CD14-positive monocyte (primary cell): ENCODE results near the gene TMC7. TPM values are rescaled to one million over a fixed set of nuclear protein-coding genes. Genes with fewer than 3 reads are reported as not detected.

ENCODE experiments used
- DNase-seq, 3 donors: peaks; one replicate each; pipeline ENCODE4 v3.0.0-alpha.2; 2011 to 2022
- H2AFZ ChIP-seq: 2 replicates; pipeline ENCODE4 v1.6.0; 2012; ENCODE audit warnings: mild to moderate bottlenecking, low read depth, low read length, inconsistent platforms; ENCODE audit not compliant: insufficient read depth, poor library complexity, severe bottlenecking
- H3K27ac ChIP-seq, 2 donors: 1 replicate in 1 of 2; 2 replicates in 1 of 2; pipeline ENCODE4 v1.5.1; 2012 to 2013; ENCODE audit warnings: low read length in 2 of 2, control low read depth in 1 of 2, inconsistent platforms in 1 of 2, low read depth in 1 of 2, mild to moderate bottlenecking in 1 of 2
- H3K27me3 ChIP-seq, 2 donors: one replicate each; pipeline versions ENCODE4 v1.6.0 to v1.6.1; 2011 to 2013; ENCODE audit warnings: low read length in 2 of 2; ENCODE audit not compliant: control insufficient read depth in 2 of 2, insufficient read depth in 2 of 2
- H3K36me3 ChIP-seq, 2 donors: replicated peaks in 1 of 2; 1 replicate in 1 of 2; 2 replicates in 1 of 2; pipeline versions ENCODE4 v1.5.1 to v1.6.1; 2012 to 2013; ENCODE audit warnings: low read length in 2 of 2, control low read depth in 1 of 2, inconsistent platforms in 1 of 2, mild to moderate bottlenecking in 1 of 2; ENCODE audit not compliant: insufficient read depth in 2 of 2, control insufficient read depth in 1 of 2
- H3K4me1 ChIP-seq, 2 donors: 1 replicate in 1 of 2; 2 replicates in 1 of 2; pipeline versions ENCODE4 v1.5.1 to v1.6.1; 2012 to 2013; ENCODE audit warnings: low read length in 2 of 2, control low read depth in 1 of 2, inconsistent platforms in 1 of 2, mild to moderate bottlenecking in 1 of 2, moderate library complexity in 1 of 2; ENCODE audit not compliant: insufficient read depth in 2 of 2, control insufficient read depth in 1 of 2
- H3K4me2 ChIP-seq: replicated peaks from 2 replicates; pipeline ENCODE3; 2012; ENCODE audit warnings: low read length, moderate library complexity, mild to moderate bottlenecking; ENCODE audit not compliant: poor library complexity, severe bottlenecking; ENCODE audit errors: extremely low read depth
- H3K4me3 ChIP-seq, 3 experiments: fragments of 200-600 bp in 1 of 3; sonication (generic) in 1 of 3; replicated peaks in 1 of 3; 1 replicate in 2 of 3; 2 replicates in 1 of 3; pipeline ENCODE4 v1.5.1; 2011 to 2013; ENCODE audit warnings: low read length in 3 of 3, mild to moderate bottlenecking in 3 of 3, control low read depth in 2 of 3, low read depth in 2 of 3, inconsistent platforms in 1 of 3, moderate library complexity in 1 of 3
- H3K79me2 ChIP-seq: 2 replicates; pipeline ENCODE4 v1.6.0; 2012; ENCODE audit warnings: mild to moderate bottlenecking, control low read depth, inconsistent platforms, low read length, moderate library complexity; ENCODE audit not compliant: insufficient read depth
- H3K9ac ChIP-seq: 2 replicates; pipeline ENCODE4 v1.6.0; 2017; ENCODE audit warnings: low read length, mild to moderate bottlenecking; ENCODE audit not compliant: insufficient read depth, poor library complexity, severe bottlenecking
- H3K9me3 ChIP-seq, 2 donors: replicated peaks in 1 of 2; 1 replicate in 1 of 2; 2 replicates in 1 of 2; pipeline versions ENCODE4 v1.5.1 to v1.6.1; 2012 to 2013; ENCODE audit warnings: low read length in 2 of 2, control low read depth in 1 of 2; ENCODE audit not compliant: control insufficient read depth in 1 of 2, insufficient read depth in 1 of 2
- H4K20me1 ChIP-seq: 2 replicates; pipeline ENCODE4 v1.6.0; 2012; ENCODE audit warnings: mild to moderate bottlenecking, low read length, control low read depth, moderate library complexity; ENCODE audit not compliant: insufficient read depth
- H3K27ac Mint-ChIP-seq, 7 donors: one replicate each; pipeline ENCODE4 v1.8.0; 2020; ENCODE audit warnings: mild to moderate bottlenecking in 7 of 7, mixed read lengths in 7 of 7, moderate library complexity in 6 of 7, inconsistent platforms in 2 of 7
- H3K27me3 Mint-ChIP-seq, 3 donors: one replicate each; pipeline ENCODE4 v1.8.0; 2021 to 2022; ENCODE audit warnings: low read depth in 3 of 3, mild to moderate bottlenecking in 3 of 3, mixed read lengths in 3 of 3, moderate library complexity in 3 of 3, inconsistent platforms in 1 of 3
- H3K36me3 Mint-ChIP-seq, 2 donors: one replicate each; pipeline ENCODE4 v1.8.0; 2020; ENCODE audit warnings: mixed read lengths in 2 of 2, inconsistent platforms in 1 of 2, mild to moderate bottlenecking in 1 of 2
- H3K4me1 Mint-ChIP-seq: one replicate; pipeline ENCODE4 v1.8.0; 2020; ENCODE audit warnings: mild to moderate bottlenecking, mixed read lengths
- H3K4me3 Mint-ChIP-seq, 2 donors: one replicate each; pipeline ENCODE4 v1.8.0; 2020; ENCODE audit warnings: mild to moderate bottlenecking in 2 of 2, mixed read lengths in 2 of 2, moderate library complexity in 1 of 2
- H3K9me3 Mint-ChIP-seq, 7 donors: one replicate each; pipeline ENCODE4 v1.8.0; 2020 to 2022; ENCODE audit warnings: mixed read lengths in 7 of 7, mild to moderate bottlenecking in 6 of 7, moderate library complexity in 6 of 7, inconsistent platforms in 2 of 7
- WGBS: methylation state at CpG from one replicate; pipeline ENCODE4 v1.1.5; 2013; ENCODE audit warnings: missing lambda C conversion rate; ENCODE audit not compliant: insufficient coverage; 5-methylcytosine and 5-hydroxymethylcytosine counted together
- intact Hi-C, 2 donors: fragments of 100-400 bp; cut with micrococcal nuclease; formaldehyde crosslinking; loops; one replicate each; pipeline versions ENCODE4 v1.15.0 to v1.15.1; 2023
- polyA plus RNA-seq, 3 donors: library from polyadenylated mRNA; depleted of rRNA in 1 of 3; unstranded in 2 of 3; stranded (reverse) in 1 of 3; fragments of 300-500 nt in 2 of 3; fragments of >200 nt in 1 of 3; fragmentation: Illumina TruSeq in 2 of 3; gene quantifications; 1 replicate in 2 of 3; 2 replicates in 1 of 3; pipeline ENCODE4 v1.2.3, GENCODE V29; 2012 to 2021
- TF ChIP-seq, protein P1 (sequence below): fragments of 200-600 bp; IDR thresholded peaks from one replicate; pipeline ENCODE4 v1.8.0; 2022; ENCODE audit warnings: antibody characterized with exemption, mild to moderate bottlenecking

TMC7 gene
- polyA plus RNA-seq, 3 donors, result not detected

DNA sequence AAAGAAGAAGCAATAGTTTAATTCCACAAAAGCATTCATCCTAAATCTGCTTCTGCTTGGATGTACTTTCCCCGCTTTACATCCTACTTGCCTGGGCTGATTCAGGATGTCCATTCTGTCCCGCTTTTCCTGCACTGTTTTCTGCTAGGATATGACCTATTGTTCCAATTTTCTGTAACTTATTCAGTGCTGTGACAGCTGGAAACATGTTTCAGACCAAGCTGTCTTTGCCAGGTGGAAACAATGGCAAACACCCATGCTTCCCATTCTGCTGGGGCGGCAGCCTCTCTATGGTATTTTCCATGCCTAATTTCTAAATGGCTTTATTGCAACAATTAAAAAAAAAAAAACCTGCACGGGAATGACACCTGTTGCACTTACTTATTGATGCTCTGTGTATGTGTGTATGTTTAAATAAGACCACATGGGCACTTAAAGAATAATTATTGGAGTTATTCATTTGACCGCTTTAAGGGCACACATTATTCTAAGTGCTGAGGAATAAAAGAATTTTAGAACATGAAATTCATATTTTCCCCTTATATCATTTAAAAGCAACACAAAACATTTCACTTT lies 104.7 kb downstream of the TMC7 start:
- Histone ChIP-seq H3K27me3 (peaks cover 0 to 19% of the 10 kb centered on the region in 2 donors), H3K9me3 (peaks cover 0 to 3% of the 10 kb centered on the region in 2 donors), H3K4me1 (peaks cover 14% of the 10 kb centered on the region in 2 donors), H2AFZ (no peak overlapping the region), H4K20me1 (no peaks in the 10 kb centered on the region), H3K4me2 (no peak overlapping the region), H3K36me3 (no peaks in the 10 kb centered on the region), H3K9ac (no peak overlapping the region), H3K4me3 (no peak overlapping the region), H3K27ac (no peak overlapping the region), H3K79me2 (no peaks in the 10 kb centered on the region)
- H3K9me3 Mint-ChIP-seq, result peaks cover 3 to 11% (median 8%) of the 10 kb centered on the region in 7 donors
- no peak for DNase-seq
- H3K4me3 Mint-ChIP-seq, result no peak overlapping the region
- intact Hi-C loops, result loop anchor here (5.0 to 10.0 kb wide), 4 partner anchors 79 to 796 kb away; partner anchors contain the start of genes GPRC5B (in 1 of the 2) and SYT17 (in 1 of the 2)
- H3K4me1 Mint-ChIP-seq, result peaks cover 20% of the 10 kb centered on the region
- H3K27ac Mint-ChIP-seq, result peak overlapping the region in 1 of 7 donors; percentile 50
- TF ChIP-seq, protein P1, sequence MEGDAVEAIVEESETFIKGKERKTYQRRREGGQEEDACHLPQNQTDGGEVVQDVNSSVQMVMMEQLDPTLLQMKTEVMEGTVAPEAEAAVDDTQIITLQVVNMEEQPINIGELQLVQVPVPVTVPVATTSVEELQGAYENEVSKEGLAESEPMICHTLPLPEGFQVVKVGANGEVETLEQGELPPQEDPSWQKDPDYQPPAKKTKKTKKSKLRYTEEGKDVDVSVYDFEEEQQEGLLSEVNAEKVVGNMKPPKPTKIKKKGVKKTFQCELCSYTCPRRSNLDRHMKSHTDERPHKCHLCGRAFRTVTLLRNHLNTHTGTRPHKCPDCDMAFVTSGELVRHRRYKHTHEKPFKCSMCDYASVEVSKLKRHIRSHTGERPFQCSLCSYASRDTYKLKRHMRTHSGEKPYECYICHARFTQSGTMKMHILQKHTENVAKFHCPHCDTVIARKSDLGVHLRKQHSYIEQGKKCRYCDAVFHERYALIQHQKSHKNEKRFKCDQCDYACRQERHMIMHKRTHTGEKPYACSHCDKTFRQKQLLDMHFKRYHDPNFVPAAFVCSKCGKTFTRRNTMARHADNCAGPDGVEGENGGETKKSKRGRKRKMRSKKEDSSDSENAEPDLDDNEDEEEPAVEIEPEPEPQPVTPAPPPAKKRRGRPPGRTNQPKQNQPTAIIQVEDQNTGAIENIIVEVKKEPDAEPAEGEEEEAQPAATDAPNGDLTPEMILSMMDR, result no peak
- peaks cover 17 to 20% (median 20%) of the 10 kb centered on the region in 3 donors for H3K27me3 Mint-ChIP-seq
- WGBS, result 100% methylated on average over 2 of the region's 5 CpGs
- H3K36me3 Mint-ChIP-seq, result peaks cover 0 to 2% of the 10 kb centered on the region in 2 donors

DNA sequence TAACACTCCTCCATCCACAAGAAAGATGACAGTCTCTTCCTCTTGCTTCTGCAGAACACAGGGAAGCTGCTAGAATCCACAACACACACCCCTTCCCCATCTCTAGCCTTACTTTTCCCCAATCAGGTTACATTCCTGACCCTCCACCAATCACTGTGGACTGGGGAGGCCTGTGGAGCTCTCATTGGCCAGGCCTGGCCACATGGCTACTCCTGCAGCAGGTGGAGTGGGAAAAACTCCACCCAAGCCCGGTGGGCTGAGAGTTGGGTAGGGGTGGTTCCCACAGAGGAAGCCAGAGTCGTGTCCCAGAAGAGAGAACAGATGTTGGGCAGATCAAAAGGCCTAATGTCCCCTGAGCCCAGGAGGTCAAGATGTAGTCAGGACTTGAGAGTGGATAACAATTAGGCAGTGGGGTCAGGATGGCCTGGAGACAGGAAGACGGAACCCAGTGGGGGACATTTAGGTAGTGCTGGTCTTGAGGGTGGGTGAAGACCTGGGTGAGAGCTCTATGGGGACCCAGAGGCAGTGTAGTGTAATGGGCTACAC lies 105.7 kb downstream of the TMC7 start:
- peaks cover 0 to 3% of the 10 kb centered on the region in 2 donors for H3K9me3 ChIP-seq
- DNase-seq, result no peak
- intact Hi-C loops, result loop anchor here (5.0 to 10.0 kb wide), 4 partner anchors 78 to 795 kb away; partner anchors contain the start of genes GPRC5B (in 1 of the 2) and SYT17 (in 1 of the 2)
- H3K4me1 ChIP-seq, result peaks cover 14% of the 10 kb centered on the region in 2 donors
- H3K36me3 Mint-ChIP-seq, result peaks cover 0 to 2% of the 10 kb centered on the region in 2 donors
- H3K27me3 ChIP-seq, result peaks cover 0 to 19% of the 10 kb centered on the region in 2 donors
- H3K36me3 ChIP-seq, result no peaks in the 10 kb centered on the region
- H3K4me3 Mint-ChIP-seq, result no peak overlapping the region
- H3K9me3 Mint-ChIP-seq, result peaks cover 3 to 11% (median 8%) of the 10 kb centered on the region in 7 donors
- WGBS, result 90% methylated on average over 2 of the region's 3 CpGs
- no peak overlapping the region for H3K27ac ChIP-seq
- no peak overlapping the region for H2AFZ ChIP-seq
- no peak overlapping the region for H3K9ac ChIP-seq
- peaks cover 20% of the 10 kb centered on the region for H3K4me1 Mint-ChIP-seq
- H3K79me2 ChIP-seq, result no peaks in the 10 kb centered on the region
- H3K27me3 Mint-ChIP-seq, result peaks cover 20 to 22% (median 21%) of the 10 kb centered on the region in 3 donors
- peak overlapping the region in 2 of 7 donors; percentile 64 to 77 for H3K27ac Mint-ChIP-seq
- H3K4me2 ChIP-seq, result no peak overlapping the region
- TF ChIP-seq, protein P1, result no peak
- H4K20me1 ChIP-seq, result no peaks in the 10 kb centered on the region
- H3K4me3 ChIP-seq, result no peak overlapping the region
